HepG2 (cell line): ENCODE data around the gene ENTPD6. TPM values are rescaled to one million over a fixed set of nuclear protein-coding genes. Genes with fewer than 3 reads are reported as not detected.

ENCODE experiments used
- ATAC-seq: fragments of 200-7000 bp; cut with Tn5 transposase; 3 replicates; pipeline ENCODE4 v1.9.1; 2020; ENCODE audit warnings: mild to moderate bottlenecking, moderate library complexity
- BruUV-seq: library from RNA; stranded (reverse); fragments of 400-500 nt; replicated peaks from 2 replicates; lab custom pipeline; 2021; lab: Mats Ljungman, UMichigan
- CTCF ChIA-PET: fragments of 300-600 bp; formaldehyde crosslinking; extraction: SDS; loops from one replicate; lab custom pipeline; 2021; ENCODE audit warnings: low total read pairs, inconsistent platforms, low intra/inter-chr PET ratio; lab: Yijun Ruan, JAX
- POLR2A ChIA-PET: fragments of 350-600 bp; sonication (Branson Sonifier 250); formaldehyde crosslinking; loops from one replicate; lab custom pipeline; 2020; ENCODE audit warnings: antibody characterized with exemption, inconsistent platforms; lab: Yijun Ruan, JAX
- DNase-seq: peaks from one replicate; pipeline ENCODE4 v3.0.0-alpha.2; 2015; ENCODE audit warnings: low spot score
- FAIRE-seq: peaks from 3 replicates; lab custom pipeline; 2011; peaks lifted over from hg19 to GRCh38; lab: Jason Lieb, UNC
- H2AFZ ChIP-seq: one replicate; pipeline ENCODE4 v1.6.1; 2011; ENCODE audit warnings: low read length, inconsistent platforms
- H3K27ac ChIP-seq: fragments of 300-600 bp; 3 replicates; pipeline ENCODE4 v1.8.0; 2011; ENCODE audit warnings: mixed run types, mild to moderate bottlenecking, mixed read lengths, low read length, inconsistent platforms; ENCODE audit not compliant: insufficient read depth; ENCODE audit errors: extremely low read length
- H3K27me3 ChIP-seq, 2 experiments: fragments of 200-600 bp in 1 of 2; 2 replicates in 1 of 2; 3 replicates in 1 of 2; pipeline versions ENCODE4 v1.6.0 to v1.8.0; 2011; ENCODE audit warnings: low read length in 2 of 2, mild to moderate bottlenecking in 2 of 2, moderate library complexity in 2 of 2, inconsistent platforms in 1 of 2; ENCODE audit not compliant: insufficient read depth in 2 of 2, control insufficient read depth in 1 of 2
- H3K36me3 ChIP-seq, 2 experiments: fragments of 200-600 bp in 1 of 2; replicated peaks in 1 of 2; 2 replicates in 1 of 2; 3 replicates in 1 of 2; pipeline versions ENCODE4 v1.5.1 to v1.8.0; 2011; ENCODE audit warnings: low read length in 2 of 2, inconsistent platforms in 1 of 2; ENCODE audit not compliant: insufficient read depth in 2 of 2, control insufficient read depth in 1 of 2
- H3K4me1 ChIP-seq: 2 replicates; pipeline ENCODE4 v1.5.1; 2012; ENCODE audit warnings: low read length, inconsistent platforms; ENCODE audit not compliant: insufficient read depth
- H3K4me2 ChIP-seq: 2 replicates; pipeline ENCODE4 v1.6.0; 2011; ENCODE audit warnings: low read depth, low read length, inconsistent platforms
- H3K4me3 ChIP-seq, 3 experiments: fragments of 200-600 bp in 1 of 3; sonication (generic), shearing (Covaris generic) in 1 of 3; replicated peaks in 1 of 3; 2 replicates each; pipeline ENCODE4 v1.5.1; 2011 to 2016; ENCODE audit warnings: low read length in 3 of 3, inconsistent platforms in 2 of 3, low read depth in 2 of 3, mild to moderate bottlenecking in 2 of 3, control low read depth in 1 of 3, mixed read lengths in 1 of 3; ENCODE audit not compliant: insufficient read depth in 1 of 3
- H3K79me2 ChIP-seq: one replicate; pipeline ENCODE4 v1.6.1; 2011; ENCODE audit warnings: low read length, inconsistent platforms; ENCODE audit not compliant: insufficient read depth
- H3K9ac ChIP-seq: 2 replicates; pipeline ENCODE4 v1.6.0; 2011; ENCODE audit warnings: mild to moderate bottlenecking, low read depth, low read length, inconsistent platforms; ENCODE audit not compliant: insufficient read depth
- H3K9me3 ChIP-seq: 2 replicates; pipeline ENCODE4 v1.5.1; 2012; ENCODE audit warnings: mild to moderate bottlenecking, low read length
- H4K20me1 ChIP-seq: 2 replicates; pipeline ENCODE4 v1.6.0; 2011; ENCODE audit warnings: inconsistent platforms, mild to moderate bottlenecking, low read length, moderate library complexity; ENCODE audit not compliant: insufficient read depth
- AGO2 ChIP-seq: fragments of 200-400 bp; formaldehyde crosslinking; optimal IDR thresholded peaks from 2 replicates; pipeline ENCODE3; 2017; ENCODE audit warnings: mild to moderate bottlenecking, low read depth, low read length, moderate library complexity
- BATF2 ChIP-seq: sonication (generic); formaldehyde crosslinking; IDR thresholded peaks from 2 replicates; pipeline ENCODE4 v1.8.0; 2022; ENCODE audit warnings: mild to moderate bottlenecking, missing genetic modification reagents, moderate library complexity
- BRCA1 ChIP-seq: sonication (generic); formaldehyde crosslinking; IDR thresholded peaks from 2 replicates; pipeline ENCODE4 v1.4.0; 2020; ENCODE audit warnings: missing genetic modification reagents
- EED ChIP-seq: sonication (generic); formaldehyde crosslinking; IDR thresholded peaks from 2 replicates; pipeline ENCODE4 v1.5.0; 2020; ENCODE audit warnings: mild to moderate bottlenecking, missing genetic modification reagents
- KMT2A ChIP-seq: sonication (generic); formaldehyde crosslinking; IDR thresholded peaks from 2 replicates; pipeline ENCODE4 v1.4.0; 2020; ENCODE audit warnings: missing genetic modification reagents
- KMT2B ChIP-seq: IDR thresholded peaks from 2 replicates; pipeline ENCODE4 v1.6.1; 2016; ENCODE audit warnings: missing genetic modification reagents, missing compliant biosample characterization
- MED13 ChIP-seq: sonication (generic); formaldehyde crosslinking; IDR thresholded peaks from 2 replicates; pipeline ENCODE4 v1.5.0; 2020; ENCODE audit warnings: missing genetic modification reagents
- MXD1 ChIP-seq: sonication (generic); formaldehyde crosslinking; IDR thresholded peaks from 2 replicates; pipeline ENCODE4 v1.4.0; 2020; ENCODE audit warnings: mild to moderate bottlenecking, missing genetic modification reagents
- NCOA5 ChIP-seq: sonication (generic); formaldehyde crosslinking; IDR thresholded peaks from 2 replicates; pipeline ENCODE4 v1.4.0; 2020; ENCODE audit warnings: missing genetic modification reagents
- PTBP1 ChIP-seq: fragments of 200-400 bp; formaldehyde crosslinking; IDR thresholded peaks from 2 replicates; pipeline ENCODE4 v1.6.1; 2018; ENCODE audit warnings: low read length, low read depth; ENCODE audit not compliant: poor library complexity, severe bottlenecking
- SNAI1 ChIP-seq: sonication (generic); formaldehyde crosslinking; IDR thresholded peaks from 2 replicates; pipeline ENCODE4 v1.5.0; 2020; ENCODE audit warnings: mild to moderate bottlenecking, missing genetic modification reagents, borderline replicate concordance
- U2AF1 ChIP-seq: fragments of 200-400 bp; formaldehyde crosslinking; optimal IDR thresholded peaks from 2 replicates; pipeline ENCODE3; 2017; ENCODE audit warnings: mild to moderate bottlenecking, low read depth, low read length
- UBTF ChIP-seq: sonication (generic); formaldehyde crosslinking; IDR thresholded peaks from 2 replicates; pipeline ENCODE4 v1.4.0; 2020; ENCODE audit warnings: mild to moderate bottlenecking, missing genetic modification reagents
- ZNF484 ChIP-seq: sonication (generic); formaldehyde crosslinking; IDR thresholded peaks from 2 replicates; pipeline ENCODE4 v1.5.1; 2020; ENCODE audit warnings: mild to moderate bottlenecking, low read depth, missing genetic modification reagents, borderline replicate concordance
- ZNF839 ChIP-seq: sonication (generic); formaldehyde crosslinking; IDR thresholded peaks from 2 replicates; pipeline ENCODE4 v1.4.0; 2020; ENCODE audit warnings: missing genetic modification reagents, mild to moderate bottlenecking, borderline replicate concordance
- WGBS: methylation state at CpG from one replicate; pipeline ENCODE4 v1.1.6; 2017; ENCODE audit warnings: low lambda C conversion rate; 5-methylcytosine and 5-hydroxymethylcytosine counted together
- in situ Hi-C: cut with HindIII; loops from 2 replicates; pipeline ENCODE4 v1.10.0; 2017; ENCODE audit warnings: low pct_unique_long_range_greater_than_20kb; ENCODE audit not compliant: extremely low pct_ligation_motif_present
- intact Hi-C: fragments of 100-400 bp; cut with micrococcal nuclease; formaldehyde crosslinking; loops from one replicate; pipeline ENCODE4 v1.10.0; 2022; ENCODE audit not compliant: unreplicated experiment
- polyA plus RNA-seq, 8 experiments: library from polyadenylated mRNA; depleted of rRNA in 3 of 8; stranded (reverse) in 7 of 8; unstranded in 1 of 8; fragments of >200 nt; fragmentation: Illumina TruSeq in 4 of 8; extraction: Trizol in 4 of 8; gene quantifications; 2 replicates each; pipeline versions ENCODE4 v1.2.1 to v1.2.3, GENCODE V29; 2011 to 2016; ENCODE audit warnings: low read depth in 4 of 8, missing spikeins in 1 of 8, mixed read lengths in 1 of 8; ENCODE audit not compliant: insufficient read depth in 1 of 8
- total RNA-seq, 5 experiments: library from RNA; depleted of rRNA; stranded (reverse); fragments of >200 nt; fragmentation: Illumina TruSeq; extraction: Trizol; gene quantifications; 2 replicates each; pipeline ENCODE4 v1.2.3, GENCODE V29; 2016; ENCODE audit warnings: low read depth in 1 of 5

Gene ENTPD6
- total and polyA plus RNA-seq, 2 of the 13 experiments (the other 11 are each of a cell fraction or from before 2014, with no cell fraction given), result 164 to 172 TPM

- TF ChIP-seq BRCA1 (no peak), PTBP1 (peak; percentile 72), EED (CRISPR knock-in tag) (peak; percentile 36; the same call in 1 of the 2 replicates)
Measured at GRCh38 chr20:25223765-25224720, 28.5 kb downstream of the ENTPD6 start (continued).

- POLR2A ChIA-PET, result interaction anchor here (6.5 kb wide), 1 partner anchor 23 kb away, joined by 72 read pairs; the partner anchor contains the start of gene PYGB
- TF ChIP-seq ZNF839 (CRISPR knock-in tag) (no peak), KMT2A (CRISPR knock-in tag) (no peak), UBTF (0 out of 2 replicates have a peak, but pooled peaks have one; percentile 0), MED13 (CRISPR knock-in tag) (no peak), KMT2B (CRISPR knock-in tag) (no peak), MXD1 (CRISPR knock-in tag) (no peak), U2AF1 (no peak), ZNF484 (CRISPR knock-in tag) (no peak), NCOA5 (CRISPR knock-in tag) (no peak), SNAI1 (CRISPR knock-in tag) (no peak), AGO2 (peak; percentile 58), BATF2 (CRISPR knock-in tag) (no peak)
Measured at GRCh38 chr20:25224941-25225340, 29.4 kb downstream of the ENTPD6 start.

More at GRCh38 chr20:25224941-25225340, 29.4 kb downstream of the ENTPD6 start:
- H3K9ac ChIP-seq, result no peak overlapping the region
- WGBS, result over 99% methylated on average over 16 of the region's 16 CpGs
- H3K27me3 ChIP-seq, result no peaks in the 10 kb centered on the region
- H3K4me3 ChIP-seq, result no peak overlapping the region
- H3K9me3 ChIP-seq, result no peaks in the 10 kb centered on the region
- no peak for FAIRE-seq
- no peak overlapping the region for H3K27ac ChIP-seq
- CTCF ChIA-PET, result no interaction called here
- in situ Hi-C loops, result no loop called here
- H3K36me3 ChIP-seq, result peaks cover 8 to 11% of the 10 kb centered on the region in 2 experiments; a peak in 3 of 5 replicates
- H4K20me1 ChIP-seq, result no peaks in the 10 kb centered on the region
- intact Hi-C loops, result no loop called here
- no peak overlapping the region for H2AFZ ChIP-seq
- peaks cover 50% of the 10 kb centered on the region for H3K4me1 ChIP-seq
- no peak for ATAC-seq
- no TSS peak for BruUV-seq
- no peak for DNase-seq
- H3K79me2 ChIP-seq, result no peaks in the 10 kb centered on the region
- no peak overlapping the region for H3K4me2 ChIP-seq
